ENCODE measurements around the gene PLPPR4. TPM values are rescaled to one million over a fixed set of nuclear protein-coding genes. Genes with fewer than 3 reads are reported as not detected.

The PLPPR4 gene
- total RNA-seq, 1 experiment from 2014 or later: not detected

GRCh38 chr1:99247199-99247598 lies 17.1 kb upstream of the PLPPR4 start:
- intact Hi-C loops (cut with micrococcal nuclease; ENCODE audit: unreplicated experiment): no loop called here
- DNase-seq (ENCODE audit: low spot score): no peak
- Histone ChIP-seq H3K4me1 (ENCODE audit: insufficient read depth, low read length, poor library complexity, severe bottlenecking) (no peaks in the 10 kb centered on the region), H3K4me3 (ENCODE audit: low read depth, low read length, poor library complexity, severe bottlenecking) (no peak overlapping the region), H3K9me3 (ENCODE audit: low read depth, low read length, poor library complexity, severe bottlenecking) (no peaks in the 10 kb centered on the region), H3K27ac (ENCODE audit: low read depth, low read length, poor library complexity, severe bottlenecking) (no peak overlapping the region), H3K36me3 (ENCODE audit: insufficient read depth, low read length, poor library complexity, severe bottlenecking) (no peaks in the 10 kb centered on the region), H3K27me3 (replicated peaks; ENCODE audit: insufficient read depth, low read depth, low read length, poor library complexity) (no peaks in the 10 kb centered on the region)
- POLR2A ChIA-PET (ENCODE audit: low non-redundant PET): no interaction called here
- no TSS peak for BruUV-seq (replicated peaks)
- TF ChIP-seq CTCF (conservative IDR thresholded peaks at IDR 0.05; ENCODE audit: low read depth, low read length) (no peak), EZH2 (IDR thresholded peaks at IDR 0.05; ENCODE audit: borderline replicate concordance, low read depth, low read length, poor library complexity, severe bottlenecking) (no peak)
- CTCF ChIA-PET: no interaction called here

GRCh38 chr1:99250728-99251127 lies 13.6 kb upstream of the PLPPR4 start:
- no peak overlapping the region for H3K4me3 ChIP-seq (ENCODE audit: low read depth, low read length, poor library complexity, severe bottlenecking)
- CTCF ChIA-PET: no interaction called here
- TF ChIP-seq EZH2 (IDR thresholded peaks at IDR 0.05; ENCODE audit: borderline replicate concordance, low read depth, low read length, poor library complexity, severe bottlenecking) (no peak), CTCF (conservative IDR thresholded peaks at IDR 0.05; ENCODE audit: low read depth, low read length) (no peak)
- no peaks in the 10 kb centered on the region for H3K36me3 ChIP-seq (ENCODE audit: insufficient read depth, low read length, poor library complexity, severe bottlenecking)
- BruUV-seq (replicated peaks): no TSS peak
- H3K4me1 ChIP-seq (ENCODE audit: insufficient read depth, low read length, poor library complexity, severe bottlenecking): no peaks in the 10 kb centered on the region
- POLR2A ChIA-PET (ENCODE audit: low non-redundant PET): no interaction called here
- no peaks in the 10 kb centered on the region for H3K9me3 ChIP-seq (ENCODE audit: low read depth, low read length, poor library complexity, severe bottlenecking)
- H3K27me3 ChIP-seq (replicated peaks; ENCODE audit: insufficient read depth, low read depth, low read length, poor library complexity): no peaks in the 10 kb centered on the region
- DNase-seq (ENCODE audit: low spot score): no peak
- H3K27ac ChIP-seq (ENCODE audit: low read depth, low read length, poor library complexity, severe bottlenecking): no peak overlapping the region
- intact Hi-C loops (cut with micrococcal nuclease; ENCODE audit: unreplicated experiment): no loop called here

GRCh38 chr1:99251308-99251707 lies 13.0 kb upstream of the PLPPR4 start:
- Histone ChIP-seq H3K36me3 (ENCODE audit: insufficient read depth, low read length, poor library complexity, severe bottlenecking) (no peaks in the 10 kb centered on the region), H3K9me3 (ENCODE audit: low read depth, low read length, poor library complexity, severe bottlenecking) (no peaks in the 10 kb centered on the region), H3K27me3 (replicated peaks; ENCODE audit: insufficient read depth, low read depth, low read length, poor library complexity) (no peaks in the 10 kb centered on the region), H3K27ac (ENCODE audit: low read depth, low read length, poor library complexity, severe bottlenecking) (no peak overlapping the region), H3K4me3 (ENCODE audit: low read depth, low read length, poor library complexity, severe bottlenecking) (no peak overlapping the region), H3K4me1 (ENCODE audit: insufficient read depth, low read length, poor library complexity, severe bottlenecking) (no peaks in the 10 kb centered on the region)
- TF ChIP-seq EZH2 (IDR thresholded peaks at IDR 0.05; ENCODE audit: borderline replicate concordance, low read depth, low read length, poor library complexity, severe bottlenecking): no peak
- no peak for TF ChIP-seq CTCF (conservative IDR thresholded peaks at IDR 0.05; ENCODE audit: low read depth, low read length)
- intact Hi-C loops (cut with micrococcal nuclease; ENCODE audit: unreplicated experiment): no loop called here
- ChIA-PET CTCF (no interaction called here), POLR2A (ENCODE audit: low non-redundant PET) (no interaction called here)
- DNase-seq (ENCODE audit: low spot score): no peak
- BruUV-seq (replicated peaks): no TSS peak
